AG04449 (cell line): ENCODE measurements around the gene IQSEC1.

Experiments used
- CTCF ChIA-PET: fragments of 350-600 bp; formaldehyde crosslinking; extraction: SDS; loops from one replicate; lab custom pipeline; 2021; ENCODE audit warnings: antibody characterized with exemption; lab: Yijun Ruan, JAX
- POLR2A ChIA-PET: fragments of 400-600, 350-600 bp; formaldehyde crosslinking; extraction: SDS; loops from one replicate; lab custom pipeline; 2020; ENCODE audit warnings: antibody characterized with exemption, inconsistent platforms; lab: Yijun Ruan, JAX
- DNase-seq: peaks from one replicate; pipeline ENCODE4 v3.0.0-alpha.2; 2010; ENCODE audit warnings: low read depth, low spot score
- H3K4me3 ChIP-seq: 2 replicates; pipeline ENCODE4 v1.5.1; 2011; ENCODE audit warnings: low read depth, mild to moderate bottlenecking, control low read depth, low read length
- CTCF ChIP-seq: IDR thresholded peaks from one replicate; pipeline ENCODE4 v1.5.1; 2011; ENCODE audit warnings: mild to moderate bottlenecking, moderate library complexity, low read length, control low read depth, inconsistent platforms; ENCODE audit not compliant: insufficient read depth; ENCODE audit errors: missing control alignments

The IQSEC1 gene

GRCh38 chr3:13073326-13074005 lies at the start of gene IQSEC1:
TSS of gene IQSEC1 (minus strand) at chr3:13073429. CDS start at chr3:13073014, 415 bp downstream.
- no peak within 1 kb of the TSS for H3K4me3 ChIP-seq
- CTCF ChIA-PET: interaction anchor here (1.2 to 1.3 kb wide), 2 partner anchors 11 to 19 kb away, joined by 3 read pairs; no protein-coding TSS in a partner anchor

GRCh38 chr3:13122081-13123012 lies 49.1 kb upstream of the IQSEC1 start:
- no peak for TF ChIP-seq CTCF
- no peak overlapping the region for H3K4me3 ChIP-seq
- ChIA-PET POLR2A (no interaction called here), CTCF (no interaction called here)
- no peak for DNase-seq

More at GRCh38 chr3:13073326-13074005, at the start of gene IQSEC1:
- POLR2A ChIA-PET: no interaction called here
- no peak for DNase-seq
- no peak for TF ChIP-seq CTCF

GRCh38 chr3:13121553-13122001 lies 48.3 kb upstream of the IQSEC1 start:
- H3K4me3 ChIP-seq: no peak overlapping the region
- TF ChIP-seq CTCF: no peak
- POLR2A ChIA-PET: no interaction called here
- CTCF ChIA-PET: no interaction called here
- DNase-seq: no peak

- CTCF ChIA-PET: interaction anchor here (1.4 kb wide), 1 partner anchor 29 kb away, joined by 3 read pairs; no protein-coding TSS in a partner anchor
- POLR2A ChIA-PET: no interaction called here
- no peak for TF ChIP-seq CTCF
- H3K4me3 ChIP-seq: no peak overlapping the region
- DNase-seq: no peak
Measured at GRCh38 chr3:13120928-13121552, 47.8 kb upstream of the IQSEC1 start.

- ChIA-PET CTCF (interaction anchor here (1.2 to 1.4 kb wide), 2 partner anchors 29 to 77 kb away, joined by 3 read pairs; no protein-coding TSS in a partner anchor), POLR2A (no interaction called here)
- DNase-seq: no peak
- no peak for TF ChIP-seq CTCF
- no peak overlapping the region for H3K4me3 ChIP-seq
Measured at GRCh38 chr3:13120289-13120927, 47.2 kb upstream of the IQSEC1 start.
